ENCODE results near the gene COL26A1.
"Not testable (repeated sequence)": the region's sequence is repeated elsewhere in the genome, so short reads cannot be mapped to it uniquely, and the experiment has no call there.

Gene COL26A1

GRCh38 chr7:101402835-101403234 is 40.2 kb downstream of the COL26A1 start:
- no peak for DNase-seq

GRCh38 chr7:101405474-101406067 is 42.9 kb downstream of the COL26A1 start:
- DNase-seq = no peak

DNA sequence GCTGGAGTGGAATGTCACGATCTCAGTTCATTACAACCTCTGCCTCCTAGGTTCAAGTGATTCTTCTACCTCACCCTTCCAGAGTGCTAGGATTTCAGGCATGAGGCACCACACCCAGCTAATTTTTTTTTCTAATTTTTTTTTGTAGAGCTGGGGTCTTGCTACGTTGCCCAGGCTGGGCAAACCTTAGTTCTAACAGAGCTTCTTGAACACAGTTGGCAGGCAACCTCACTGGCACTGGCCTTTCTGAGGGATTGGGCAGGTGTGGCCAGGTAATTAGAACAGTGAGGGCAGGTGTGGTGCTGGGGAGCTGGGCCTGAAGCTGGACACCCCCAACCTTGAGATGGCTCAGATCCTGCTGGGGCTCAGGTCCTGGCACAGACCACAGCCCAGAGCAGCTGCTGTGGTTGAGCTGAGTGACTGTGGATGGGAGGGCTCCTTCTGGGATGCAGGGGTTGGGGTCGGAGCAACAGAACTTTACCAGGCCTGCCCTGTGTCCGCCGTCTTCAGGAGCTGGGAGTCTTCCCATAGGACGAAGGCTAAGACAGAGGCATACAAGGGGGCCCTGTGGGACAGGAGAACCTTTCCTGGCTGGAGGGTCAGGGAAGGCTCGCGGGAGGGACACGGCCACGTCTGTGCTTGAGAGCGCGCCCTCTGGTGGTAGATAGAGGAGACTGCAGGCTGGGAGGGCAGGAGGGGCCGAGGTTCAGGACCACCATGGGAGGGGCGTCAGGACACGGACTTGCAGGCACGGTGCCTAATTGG is 48.2 kb downstream of the COL26A1 start:
- no peak for DNase-seq

GRCh38 chr7:101411508-101411874 is 48.8 kb downstream of the COL26A1 start:
- no peak for DNase-seq

DNA sequence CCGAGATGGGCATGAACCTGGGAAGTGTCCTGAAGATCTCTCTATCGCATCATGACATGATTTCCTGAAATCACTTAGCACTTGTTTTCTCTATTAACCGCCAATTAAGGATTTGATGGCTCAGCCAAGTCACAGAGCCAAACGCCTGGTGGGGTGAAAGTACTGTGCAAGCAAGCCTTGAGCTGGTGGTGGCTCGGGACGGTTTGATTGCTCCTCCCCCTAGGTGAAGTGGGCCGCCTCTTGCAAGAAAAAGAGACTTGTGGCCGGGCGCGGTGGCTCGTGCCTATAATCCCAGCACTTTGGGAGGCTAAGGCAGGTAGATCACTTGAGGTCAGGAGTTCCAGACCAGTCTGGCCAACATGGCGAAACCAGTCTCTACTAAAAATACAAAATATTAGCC is 50.3 kb downstream of the COL26A1 start:
- no peak for DNase-seq

GRCh38 chr7:101418694-101419093 is 56.0 kb downstream of the COL26A1 start:
- DNase-seq = no peak

GRCh38 chr7:101419831-101420230 is 57.2 kb downstream of the COL26A1 start:
- DNase-seq = no peak

GRCh38 chr7:101420436-101420835 is 57.8 kb downstream of the COL26A1 start:
- no peak for DNase-seq

DNA sequence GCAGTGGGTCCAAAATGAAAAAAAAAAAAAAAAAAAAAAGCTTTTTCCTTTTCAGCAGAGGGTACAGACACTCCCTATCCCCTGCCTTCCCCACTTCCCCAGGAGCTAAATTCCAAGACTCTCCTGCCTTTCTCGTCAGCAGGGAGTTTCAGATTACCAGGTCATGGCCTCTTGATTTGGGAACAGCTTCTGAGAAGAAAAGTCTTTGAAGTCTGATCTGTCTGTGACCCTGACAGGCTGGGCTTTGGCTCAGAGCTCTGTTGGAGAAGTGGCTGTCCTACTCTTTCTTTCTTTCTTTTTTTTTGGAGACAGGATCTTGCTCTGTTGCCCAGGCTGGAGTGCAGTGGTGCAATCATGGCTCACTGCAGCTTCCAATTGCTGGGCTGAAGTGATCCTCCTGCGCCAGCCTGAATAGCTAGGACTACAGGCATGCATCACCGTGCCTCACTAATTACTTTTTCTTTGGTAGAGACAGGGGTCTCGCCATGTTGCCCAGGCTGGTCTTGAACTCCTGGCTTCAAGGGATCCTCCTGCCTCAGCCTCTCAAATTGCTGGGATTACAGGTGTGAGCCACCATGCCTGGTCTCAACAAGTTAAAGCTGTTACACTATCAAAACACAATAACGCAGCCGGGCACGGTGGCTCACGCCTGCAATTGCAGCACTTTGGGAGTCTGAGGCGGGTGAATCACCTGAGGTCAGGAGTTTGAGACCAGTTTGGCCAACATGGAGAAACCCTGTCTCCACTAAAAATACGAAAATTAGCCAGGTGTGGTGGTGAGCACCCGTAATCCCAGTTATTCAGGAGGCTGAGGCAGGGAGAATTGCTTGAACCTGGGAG is 59.9 kb downstream of the COL26A1 start:
- no peak for DNase-seq

GRCh38 chr7:101426303-101427011 is 63.8 kb downstream of the COL26A1 start:
- DNase-seq = no peak

- no peak for DNase-seq
Measured at GRCh38 chr7:101428093-101428866, 65.6 kb downstream of the COL26A1 start.

DNA sequence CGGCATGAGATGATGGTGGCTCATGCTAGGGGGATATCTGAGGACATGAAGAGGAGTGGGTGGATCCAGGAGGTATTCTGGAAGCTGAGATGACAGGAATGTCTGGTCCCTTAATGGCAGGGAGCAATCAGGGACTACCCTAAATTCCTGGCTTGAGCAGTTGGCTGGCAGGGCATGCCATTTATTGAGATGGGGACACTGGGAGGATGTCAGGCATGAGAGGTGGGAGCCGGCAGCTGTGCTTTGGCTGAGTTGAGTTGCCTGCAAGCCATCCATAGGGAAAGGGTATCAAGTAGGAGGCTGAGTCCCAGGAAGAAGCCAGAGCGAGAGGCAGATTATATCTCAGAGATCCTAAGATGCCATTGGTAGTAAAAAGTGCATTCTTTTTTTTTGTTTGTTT is 69.6 kb downstream of the COL26A1 start:
- DNase-seq = no peak

- no peak for DNase-seq
Measured at GRCh38 chr7:101433688-101434087, 71.0 kb downstream of the COL26A1 start.

GRCh38 chr7:101434155-101434554 is 71.5 kb downstream of the COL26A1 start:
- DNase-seq = not testable (repeated sequence)

DNA sequence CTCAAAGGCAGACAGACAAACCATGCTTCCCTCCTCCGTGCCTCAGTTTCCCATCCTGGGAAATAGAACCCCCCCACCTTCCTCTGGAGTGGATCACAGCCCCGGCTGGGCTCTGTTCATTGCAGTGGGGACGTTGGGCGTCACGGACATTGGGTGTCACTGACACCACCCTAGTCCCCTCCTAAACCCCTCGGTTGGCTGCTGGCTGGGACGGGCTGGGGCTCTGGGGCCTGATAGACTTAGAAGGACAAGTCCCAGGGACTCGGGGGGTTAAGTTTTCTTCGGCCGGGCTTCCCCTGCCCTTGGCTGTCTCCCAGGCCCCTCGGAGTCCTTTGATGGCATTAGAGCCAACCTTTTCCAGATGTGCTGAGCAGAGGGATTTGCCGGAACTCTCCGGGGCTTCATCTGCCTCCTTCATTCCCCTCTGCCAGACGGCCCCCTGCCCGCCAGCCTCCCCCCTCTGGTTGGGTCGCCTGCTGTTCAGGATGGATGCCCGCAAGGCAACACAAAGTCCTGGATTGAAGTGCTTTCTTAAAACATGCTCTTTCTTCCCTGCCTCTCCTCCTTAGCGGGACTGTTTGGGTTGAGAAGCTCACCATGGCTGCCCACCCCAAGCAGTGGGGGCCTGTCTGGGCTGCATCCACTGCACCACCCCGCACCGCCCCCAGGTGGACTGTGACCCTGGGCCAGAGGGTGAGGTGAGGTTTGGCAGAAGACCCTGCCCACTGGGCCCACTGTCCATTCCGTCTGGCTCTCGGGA is 73.0 kb downstream of the COL26A1 start:
- no peak for DNase-seq

DNA sequence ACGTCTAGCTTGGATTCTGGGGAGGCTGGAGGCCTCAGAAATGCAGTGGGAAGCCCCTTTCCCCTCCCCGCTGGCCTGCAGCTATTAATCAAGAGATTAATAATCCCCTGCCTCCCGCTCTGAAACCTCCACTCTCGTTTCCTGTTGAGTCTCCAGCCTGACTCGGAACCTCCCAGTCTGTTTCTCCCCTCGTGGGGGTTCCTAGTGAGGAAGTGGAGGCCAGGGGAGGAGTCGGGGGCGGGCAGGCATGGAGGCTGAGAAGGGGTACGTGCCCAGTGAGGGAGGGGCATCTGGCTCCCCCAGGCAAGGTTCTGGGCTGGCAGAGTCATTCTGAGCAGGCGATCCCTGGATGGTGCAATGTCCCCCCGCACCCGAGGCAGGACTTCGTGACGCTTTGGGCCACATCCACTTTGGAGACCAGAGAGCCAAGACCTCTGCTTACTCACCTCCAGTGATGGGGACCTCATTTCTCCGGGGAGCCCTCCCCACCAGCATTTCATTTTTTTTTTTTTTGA is 73.6 kb downstream of the COL26A1 start:
- no peak for DNase-seq

DNA sequence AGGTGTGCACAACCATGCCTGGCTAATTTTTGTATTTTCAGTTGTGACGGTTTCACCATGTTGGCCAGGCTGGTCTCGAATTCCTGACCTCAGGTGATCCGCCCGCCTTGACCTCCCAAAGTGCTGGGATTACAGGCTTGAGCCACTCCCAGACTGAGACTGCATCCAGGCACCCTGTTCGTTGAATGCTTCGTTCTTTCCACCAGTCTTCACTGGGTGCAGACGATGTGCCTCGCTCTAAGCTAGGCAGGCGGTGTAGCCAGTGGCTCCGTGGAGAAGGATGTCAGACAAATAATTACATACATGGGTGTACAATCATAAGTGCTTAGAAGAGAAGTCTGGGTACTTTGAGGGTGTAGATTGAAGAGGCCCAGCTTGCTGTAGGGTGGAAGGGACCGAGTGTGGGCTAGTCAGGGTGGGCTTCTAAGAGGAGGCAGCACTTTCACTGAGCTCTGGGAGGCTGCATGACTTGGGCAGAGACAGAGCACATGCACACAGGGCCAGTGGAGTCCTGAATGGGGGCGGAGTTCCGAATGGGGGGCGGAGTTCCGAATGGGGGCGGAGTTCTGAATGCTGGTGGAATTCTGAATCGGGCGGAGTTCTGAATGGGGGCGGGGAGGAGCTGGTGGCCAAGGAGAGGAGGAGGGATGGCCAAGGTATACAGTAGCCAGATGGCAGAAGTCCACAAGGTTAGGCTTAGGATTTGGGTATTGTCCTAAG is 74.3 kb downstream of the COL26A1 start:
- DNase-seq = no peak

DNA sequence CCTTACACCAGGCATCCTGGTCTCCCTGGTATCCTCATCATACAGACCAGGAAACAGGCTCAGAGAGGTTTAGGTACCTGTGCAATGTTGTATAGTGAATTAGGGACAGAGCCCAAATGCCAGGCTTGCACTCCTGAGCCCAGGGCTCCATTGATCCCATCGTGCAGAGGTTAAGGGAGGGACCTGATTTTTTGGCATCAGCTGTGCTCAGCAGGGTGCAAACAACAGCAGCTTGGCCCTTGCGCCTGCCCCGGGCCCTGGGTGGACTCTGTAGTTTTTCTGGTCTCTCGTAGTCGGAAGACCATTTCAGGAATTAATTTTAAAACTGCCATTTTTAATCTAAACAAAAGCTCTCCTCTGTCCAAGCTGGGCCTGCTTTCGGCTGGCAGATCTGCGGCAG is 79.2 kb downstream of the COL26A1 start:
- DNase-seq = no peak

- no peak for DNase-seq
Measured at GRCh38 chr7:101442426-101443070, 79.9 kb downstream of the COL26A1 start.

DNA sequence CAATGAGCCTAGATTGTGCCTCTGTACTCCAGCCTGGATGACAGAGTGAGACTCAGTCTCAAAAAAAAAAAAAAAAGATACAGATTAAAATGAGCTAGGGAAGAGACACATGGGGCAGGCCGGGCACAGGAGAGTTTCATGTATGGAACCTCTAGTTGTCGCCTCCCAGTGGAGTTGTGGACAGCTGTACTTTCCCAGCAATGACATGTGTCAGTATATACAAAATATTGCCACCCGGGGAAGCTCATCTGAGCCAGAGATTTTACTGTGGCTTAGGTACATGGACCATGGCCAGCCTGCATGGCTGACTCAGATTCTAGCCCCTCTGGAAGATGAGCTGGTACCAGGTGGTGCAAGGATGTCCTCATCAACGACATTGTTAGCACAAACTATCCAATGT is 87.4 kb downstream of the COL26A1 start:
- DNase-seq = no peak
